PFSK-1 (cell line): ENCODE measurements around the gene FUT8.

ENCODE experiments used
- FOXP2 ChIP-seq: optimal IDR thresholded peaks from 2 replicates; pipeline ENCODE3; 2011; ENCODE audit warnings: borderline replicate concordance, control low read depth, inconsistent platforms; ENCODE audit not compliant: insufficient read depth; ENCODE audit errors: extremely low read length, extremely low read depth
- POLR2AphosphoS5 ChIP-seq: IDR thresholded peaks from 2 replicates; pipeline ENCODE4 v1.6.1; 2012; ENCODE audit warnings: low read depth, mild to moderate bottlenecking, control low read depth, low read length, moderate library complexity
- REST ChIP-seq, 2 experiments: IDR thresholded peaks; 2 replicates each; pipeline versions ENCODE4 v1.6.1 to v1.8.0; 2011 to 2012; ENCODE audit warnings: low read depth in 2 of 2, low read length in 2 of 2, control low read depth in 1 of 2, inconsistent platforms in 1 of 2, mild to moderate bottlenecking in 1 of 2, moderate library complexity in 1 of 2; ENCODE audit not compliant: insufficient read depth in 1 of 2
- SIN3A ChIP-seq: IDR thresholded peaks from 2 replicates; pipeline ENCODE4 v1.6.1; 2012; ENCODE audit warnings: mild to moderate bottlenecking, low read length, moderate library complexity, borderline replicate concordance; ENCODE audit not compliant: insufficient read depth
- TAF1 ChIP-seq: IDR thresholded peaks from 2 replicates; pipeline ENCODE4 v1.6.1; 2012; ENCODE audit warnings: low read length, control low read depth, borderline replicate concordance; ENCODE audit not compliant: insufficient read depth

Gene FUT8

GRCh38 chr14:65425885-65426284 is 13.4 kb downstream of the FUT8 start:
- TF ChIP-seq REST (IDR thresholded peaks at IDR 0.05; ENCODE audit: insufficient read depth in 1 of 2, low read depth in 2 of 2, low read length in 2 of 2) (no peak), POLR2AphosphoS5 (no peak), TAF1 (no peak), SIN3A (no peak), FOXP2 (no peak)

GRCh38 chr14:65428691-65429090 is 16.2 kb downstream of the FUT8 start:
- TF ChIP-seq REST (IDR thresholded peaks at IDR 0.05; ENCODE audit: insufficient read depth in 1 of 2, low read depth in 2 of 2, low read length in 2 of 2) (no peak), TAF1 (no peak), SIN3A (no peak)

GRCh38 chr14:65429757-65430156 is 17.2 kb downstream of the FUT8 start:
- TF ChIP-seq TAF1 (no peak), POLR2AphosphoS5 (no peak), SIN3A (no peak), REST (IDR thresholded peaks at IDR 0.05; ENCODE audit: insufficient read depth in 1 of 2, low read depth in 2 of 2, low read length in 2 of 2) (no peak), FOXP2 (no peak)

- TF ChIP-seq TAF1 (no peak), SIN3A (no peak), FOXP2 (no peak), POLR2AphosphoS5 (no peak), REST (IDR thresholded peaks at IDR 0.05; ENCODE audit: insufficient read depth in 1 of 2, low read depth in 2 of 2, low read length in 2 of 2) (no peak)
Observed at GRCh38 chr14:65431245-65431644, 18.7 kb downstream of the FUT8 start.

GRCh38 chr14:65431951-65432350 is 19.4 kb downstream of the FUT8 start:
- TF ChIP-seq FOXP2 (no peak), POLR2AphosphoS5 (no peak), TAF1 (no peak), SIN3A (no peak), REST (IDR thresholded peaks at IDR 0.05; ENCODE audit: insufficient read depth in 1 of 2, low read depth in 2 of 2, low read length in 2 of 2) (no peak)
